ENCODE measurements around the gene AGFG1.

DNA sequence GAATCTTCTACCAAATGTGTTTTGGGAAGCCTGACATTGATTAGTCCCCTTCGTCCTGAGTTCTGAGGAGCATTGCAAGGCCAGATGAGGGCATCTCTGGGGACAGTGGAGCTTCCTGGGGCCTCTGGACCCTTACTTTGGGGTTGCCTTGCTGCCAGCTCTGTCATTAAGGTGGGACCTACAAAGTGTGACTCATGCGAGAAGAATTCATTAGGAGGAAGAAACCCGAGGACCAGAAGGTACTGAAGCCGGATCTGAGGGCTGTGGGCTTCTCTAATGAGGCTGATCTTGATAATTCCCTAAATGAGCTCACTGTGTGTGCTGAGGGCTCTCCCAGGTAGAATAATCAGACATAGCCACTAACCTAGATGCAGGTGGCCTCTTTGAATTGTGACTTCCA lies 126.0 kb downstream of the AGFG1 start:
- TF ChIP-seq, protein P1, sequence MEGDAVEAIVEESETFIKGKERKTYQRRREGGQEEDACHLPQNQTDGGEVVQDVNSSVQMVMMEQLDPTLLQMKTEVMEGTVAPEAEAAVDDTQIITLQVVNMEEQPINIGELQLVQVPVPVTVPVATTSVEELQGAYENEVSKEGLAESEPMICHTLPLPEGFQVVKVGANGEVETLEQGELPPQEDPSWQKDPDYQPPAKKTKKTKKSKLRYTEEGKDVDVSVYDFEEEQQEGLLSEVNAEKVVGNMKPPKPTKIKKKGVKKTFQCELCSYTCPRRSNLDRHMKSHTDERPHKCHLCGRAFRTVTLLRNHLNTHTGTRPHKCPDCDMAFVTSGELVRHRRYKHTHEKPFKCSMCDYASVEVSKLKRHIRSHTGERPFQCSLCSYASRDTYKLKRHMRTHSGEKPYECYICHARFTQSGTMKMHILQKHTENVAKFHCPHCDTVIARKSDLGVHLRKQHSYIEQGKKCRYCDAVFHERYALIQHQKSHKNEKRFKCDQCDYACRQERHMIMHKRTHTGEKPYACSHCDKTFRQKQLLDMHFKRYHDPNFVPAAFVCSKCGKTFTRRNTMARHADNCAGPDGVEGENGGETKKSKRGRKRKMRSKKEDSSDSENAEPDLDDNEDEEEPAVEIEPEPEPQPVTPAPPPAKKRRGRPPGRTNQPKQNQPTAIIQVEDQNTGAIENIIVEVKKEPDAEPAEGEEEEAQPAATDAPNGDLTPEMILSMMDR (IDR thresholded peaks at IDR 0.05): no peak
- no peak for TF ChIP-seq POLR2A (IDR thresholded peaks at IDR 0.05)
